ENCODE data around the gene SULT1C4.
"Not testable (repeated sequence)": the region's sequence is repeated elsewhere in the genome, so short reads cannot be mapped to it uniquely, and the experiment has no call there.

The SULT1C4 gene

GRCh38 chr2:108377815-108378630 lies at the start of gene SULT1C4:
Gene SULT1C4 (plus strand): TSS chr2:108377954. CDS start chr2:108378338, 384 bp downstream.
- peak; percentile 92 for DNase-seq (ENCODE audit: low read depth, low spot score)

GRCh38 chr2:108329771-108330170 lies 48.0 kb upstream of the SULT1C4 start:
- no peak for DNase-seq (ENCODE audit: low read depth, low spot score)

GRCh38 chr2:108330979-108331378 lies 46.8 kb upstream of the SULT1C4 start:
- DNase-seq (ENCODE audit: low read depth, low spot score), result no peak

GRCh38 chr2:108345951-108346350 lies 31.8 kb upstream of the SULT1C4 start:
- no peak for DNase-seq (ENCODE audit: low read depth, low spot score)

- no peak for DNase-seq (ENCODE audit: low read depth, low spot score)
Measured at GRCh38 chr2:108346827-108347226, 30.9 kb upstream of the SULT1C4 start.

- no peak for DNase-seq (ENCODE audit: low read depth, low spot score)
Measured at GRCh38 chr2:108347786-108348185, 30.0 kb upstream of the SULT1C4 start.

- no peak for DNase-seq (ENCODE audit: low read depth, low spot score)
Measured at GRCh38 chr2:108348816-108349570, 28.8 kb upstream of the SULT1C4 start.

- no peak for DNase-seq (ENCODE audit: low read depth, low spot score)
Measured at GRCh38 chr2:108349571-108349928, 28.2 kb upstream of the SULT1C4 start.

- no peak for DNase-seq (ENCODE audit: low read depth, low spot score)
Measured at GRCh38 chr2:108351889-108352288, 25.9 kb upstream of the SULT1C4 start.

- DNase-seq (ENCODE audit: low read depth, low spot score), result no peak
Measured at GRCh38 chr2:108354136-108354535, 23.6 kb upstream of the SULT1C4 start.

- no peak for DNase-seq (ENCODE audit: low read depth, low spot score)
Measured at GRCh38 chr2:108355906-108356734, 21.6 kb upstream of the SULT1C4 start.

- not testable (repeated sequence) for DNase-seq (ENCODE audit: low read depth, low spot score)
Measured at GRCh38 chr2:108359336-108359735, 18.4 kb upstream of the SULT1C4 start.

GRCh38 chr2:108360776-108361468 lies 16.8 kb upstream of the SULT1C4 start:
- no peak for DNase-seq (ENCODE audit: low read depth, low spot score)

GRCh38 chr2:108363024-108363907 lies 14.5 kb upstream of the SULT1C4 start:
- no peak for DNase-seq (ENCODE audit: low read depth, low spot score)

GRCh38 chr2:108363908-108364225 lies 13.9 kb upstream of the SULT1C4 start:
- no peak for DNase-seq (ENCODE audit: low read depth, low spot score)

GRCh38 chr2:108364676-108365297 lies 13.0 kb upstream of the SULT1C4 start:
- no peak for DNase-seq (ENCODE audit: low read depth, low spot score)

- no peak for DNase-seq (ENCODE audit: low read depth, low spot score)
Measured at GRCh38 chr2:108365656-108366055, 12.1 kb upstream of the SULT1C4 start.

- DNase-seq (ENCODE audit: low read depth, low spot score), result no peak
Measured at GRCh38 chr2:108367014-108367413, 10.7 kb upstream of the SULT1C4 start.

- no peak for DNase-seq (ENCODE audit: low read depth, low spot score)
Measured at GRCh38 chr2:108367561-108368175, 10.1 kb upstream of the SULT1C4 start.

- no peak for DNase-seq (ENCODE audit: low read depth, low spot score)
Measured at GRCh38 chr2:108369153-108369552, 8.6 kb upstream of the SULT1C4 start.
